Naive thymus-derived CD4-positive, alpha-beta T cell (primary cell): ENCODE results near the gene ASIP. TPM values are rescaled to one million over a fixed set of nuclear protein-coding genes. Genes with fewer than 3 reads are reported as not detected.

Source experiments
- ATAC-seq: fragments of 150-1000 bp; cut with Tn5 transposase; 2 replicates; pipeline ENCODE4 v1.10.0; 2021; ENCODE audit warnings: mild to moderate bottlenecking, moderate library complexity
- CTCF ChIA-PET: fragments of 350-600 bp; sonication (Branson Sonifier 250); formaldehyde crosslinking; loops from one replicate; lab custom pipeline; 2021; ENCODE audit warnings: antibody characterized with exemption; lab: Charles Lee
- POLR2A ChIA-PET: fragments of 350-600 bp; sonication (Branson Sonifier 250); formaldehyde crosslinking; loops from one replicate; lab custom pipeline; 2021; ENCODE audit warnings: antibody characterized with exemption, inconsistent platforms; lab: Charles Lee
- DNase-seq, 9 donors: peaks; one replicate each; pipeline versions ENCODE4 v3.0.0 to v3.0.0-alpha.2; 2020 to 2022; ENCODE audit warnings: mixed read lengths in 1 of 9
- H3K27ac ChIP-seq: one replicate; pipeline ENCODE4 v1.7.0; 2013; ENCODE audit warnings: mild to moderate bottlenecking, low read depth, low read length, moderate library complexity
- H3K27me3 ChIP-seq, 2 donors: one replicate each; pipeline ENCODE4 v1.7.0; 2013; ENCODE audit warnings: low read length in 2 of 2, mild to moderate bottlenecking in 2 of 2, moderate library complexity in 2 of 2; ENCODE audit not compliant: control insufficient read depth in 2 of 2, insufficient read depth in 2 of 2
- H3K36me3 ChIP-seq, 3 experiments: 1 replicate in 2 of 3; 2 replicates in 1 of 3; pipeline ENCODE4 v1.7.0; 2013; ENCODE audit warnings: low read length in 3 of 3, mild to moderate bottlenecking in 3 of 3, moderate library complexity in 1 of 3; ENCODE audit not compliant: insufficient read depth in 3 of 3, control insufficient read depth in 2 of 3
- H3K4me1 ChIP-seq, 2 donors: one replicate each; pipeline ENCODE4 v1.7.0; 2013; ENCODE audit warnings: low read length in 2 of 2, mild to moderate bottlenecking in 2 of 2, moderate library complexity in 1 of 2; ENCODE audit not compliant: control insufficient read depth in 2 of 2, insufficient read depth in 2 of 2
- H3K4me3 ChIP-seq: 2 replicates; pipeline ENCODE4 v1.7.0; 2013; ENCODE audit warnings: mild to moderate bottlenecking, low read length
- H3K9me3 ChIP-seq, 3 experiments: 1 replicate in 2 of 3; 2 replicates in 1 of 3; pipeline ENCODE4 v1.7.0; 2013; ENCODE audit warnings: low read length in 3 of 3; ENCODE audit not compliant: control insufficient read depth in 2 of 3
- H3K27ac Mint-ChIP-seq, 9 donors: one replicate each; pipeline ENCODE4 v1.8.0; 2020 to 2022; ENCODE audit warnings: mixed read lengths in 9 of 9, mild to moderate bottlenecking in 8 of 9, moderate library complexity in 5 of 9, inconsistent platforms in 2 of 9
- H3K27me3 Mint-ChIP-seq, 5 donors: one replicate each; pipeline ENCODE4 v1.8.0; 2021 to 2022; ENCODE audit warnings: mixed read lengths in 5 of 5, mild to moderate bottlenecking in 1 of 5
- H3K36me3 Mint-ChIP-seq, 5 donors: one replicate each; pipeline ENCODE4 v1.8.0; 2020 to 2022; ENCODE audit warnings: mixed read lengths in 5 of 5, mild to moderate bottlenecking in 3 of 5, inconsistent platforms in 1 of 5
- H3K4me1 Mint-ChIP-seq, 7 donors: one replicate each; pipeline ENCODE4 v1.8.0; 2020 to 2022; ENCODE audit warnings: mixed read lengths in 7 of 7, mild to moderate bottlenecking in 3 of 7, inconsistent platforms in 1 of 7
- H3K4me3 Mint-ChIP-seq, 10 donors: one replicate each; pipeline ENCODE4 v1.8.0; 2020 to 2022; ENCODE audit warnings: mild to moderate bottlenecking in 10 of 10, mixed read lengths in 10 of 10, moderate library complexity in 6 of 10, inconsistent platforms in 2 of 10
- H3K9me3 Mint-ChIP-seq, 11 donors: one replicate each; pipeline ENCODE4 v1.8.0; 2020 to 2022; ENCODE audit warnings: mixed read lengths in 11 of 11, mild to moderate bottlenecking in 4 of 11, inconsistent platforms in 1 of 11, moderate library complexity in 1 of 11
- intact Hi-C, 2 donors: fragments of 100-400 bp; cut with micrococcal nuclease; formaldehyde crosslinking; loops; one replicate each; pipeline ENCODE4 v1.15.1; 2023
- polyA plus RNA-seq, 2 donors: library from polyadenylated mRNA; unstranded; fragments of 300-500 nt; fragmentation: Illumina TruSeq; gene quantifications; one replicate each; pipeline ENCODE4 v1.2.3, GENCODE V29; 2021
- total RNA-seq, 6 experiments: library from RNA in 5 of 6; stranded (reverse) in 5 of 6; gene quantifications; 1 replicate in 5 of 6; 2 replicates in 1 of 6; pipeline ENCODE4 v1.2.3 and lab custom pipeline; 2021 to 2026

Gene ASIP
- total and polyA plus RNA-seq, 7 experiments from 2014 or later: not detected

GRCh38 chr20:34301587-34302311 is 60.5 kb downstream of the ASIP start:
- Mint-ChIP-seq H3K27me3 (no peaks in the 10 kb centered on the region), H3K4me1 (peaks cover 0 to 32% (median 14%) of the 10 kb centered on the region in 7 donors), H3K4me3 (peak overlapping the region; percentile 80 to 92 (median 86)), H3K9me3 (no peaks in the 10 kb centered on the region), H3K36me3 (peaks cover 0 to 4% (median 0%) of the 10 kb centered on the region in 5 donors), H3K27ac (peak overlapping the region in 7 of 9 donors; percentile 55 to 93 (median 84))
- DNase-seq: no peak
- intact Hi-C loops: loop anchor here (2.0 to 5.0 kb wide), 6 partner anchors 111 to 1944 kb away; partner anchors contain the start of genes ASXL1 (in 1 of the 2), EDEM2 (in 1 of the 2), ERGIC3 (in 1 of the 2) and NCOA6 (in 1 of the 2)
- ChIA-PET CTCF (interaction anchor here (4.2 kb wide), 1 partner anchor 11 kb away, joined by 22 read pairs; no protein-coding TSS in a partner anchor), POLR2A (interaction anchor here (0.8 to 2.5 kb wide), 4 partner anchors 63 to 308 kb away, joined by 4 to 16 read pairs (median 4); partner anchors contain the start of genes DYNLRB1, EIF2S2 and RALY)
- H3K27ac ChIP-seq: peak overlapping the region; percentile 87
- no peaks in the 10 kb centered on the region for H3K9me3 ChIP-seq
- no peaks in the 10 kb centered on the region for H3K27me3 ChIP-seq
- H3K36me3 ChIP-seq: peaks cover 0 to 3% (median 0%) of the 10 kb centered on the region in 3 experiments
- no peak for ATAC-seq
- H3K4me1 ChIP-seq: peaks cover 3 to 6% of the 10 kb centered on the region in 2 donors
- peak overlapping the region; percentile 91 for H3K4me3 ChIP-seq

GRCh38 chr20:34302312-34302722 is 61.1 kb downstream of the ASIP start:
- ChIA-PET POLR2A (interaction anchor here (0.8 to 2.5 kb wide), 7 partner anchors 11 to 401 kb away, joined by 3 to 16 read pairs (median 4); partner anchors contain the start of genes DYNLRB1, EIF2S2, RALY and TP53INP2), CTCF (interaction anchor here (0.5 to 4.2 kb wide), 2 partner anchors 11 to 373 kb away, joined by 4 to 22 read pairs; no protein-coding TSS in a partner anchor)
- intact Hi-C loops: loop anchor here (2.0 to 5.0 kb wide), 6 partner anchors 112 to 1945 kb away; partner anchors contain the start of genes ASXL1 (in 1 of the 2), EDEM2 (in 1 of the 2), ERGIC3 (in 1 of the 2) and NCOA6 (in 1 of the 2)
- Histone ChIP-seq H3K27ac (peak overlapping the region; percentile 87), H3K36me3 (peaks cover 0 to 3% (median 0%) of the 10 kb centered on the region in 3 experiments), H3K9me3 (no peaks in the 10 kb centered on the region), H3K27me3 (no peaks in the 10 kb centered on the region), H3K4me1 (peaks cover 3 to 6% of the 10 kb centered on the region in 2 donors), H3K4me3 (peak overlapping the region; percentile 91)
- peak overlapping the region; percentile 55 to 93 (median 85) for H3K27ac Mint-ChIP-seq
- DNase-seq: no peak
- peaks cover 0 to 29% (median 14%) of the 10 kb centered on the region in 7 donors for H3K4me1 Mint-ChIP-seq
- H3K9me3 Mint-ChIP-seq: no peaks in the 10 kb centered on the region
- peaks cover 0 to 4% (median 0%) of the 10 kb centered on the region in 5 donors for H3K36me3 Mint-ChIP-seq
- ATAC-seq: no peak
- H3K4me3 Mint-ChIP-seq: peak overlapping the region; percentile 80 to 92 (median 86)
- no peaks in the 10 kb centered on the region for H3K27me3 Mint-ChIP-seq

DNA sequence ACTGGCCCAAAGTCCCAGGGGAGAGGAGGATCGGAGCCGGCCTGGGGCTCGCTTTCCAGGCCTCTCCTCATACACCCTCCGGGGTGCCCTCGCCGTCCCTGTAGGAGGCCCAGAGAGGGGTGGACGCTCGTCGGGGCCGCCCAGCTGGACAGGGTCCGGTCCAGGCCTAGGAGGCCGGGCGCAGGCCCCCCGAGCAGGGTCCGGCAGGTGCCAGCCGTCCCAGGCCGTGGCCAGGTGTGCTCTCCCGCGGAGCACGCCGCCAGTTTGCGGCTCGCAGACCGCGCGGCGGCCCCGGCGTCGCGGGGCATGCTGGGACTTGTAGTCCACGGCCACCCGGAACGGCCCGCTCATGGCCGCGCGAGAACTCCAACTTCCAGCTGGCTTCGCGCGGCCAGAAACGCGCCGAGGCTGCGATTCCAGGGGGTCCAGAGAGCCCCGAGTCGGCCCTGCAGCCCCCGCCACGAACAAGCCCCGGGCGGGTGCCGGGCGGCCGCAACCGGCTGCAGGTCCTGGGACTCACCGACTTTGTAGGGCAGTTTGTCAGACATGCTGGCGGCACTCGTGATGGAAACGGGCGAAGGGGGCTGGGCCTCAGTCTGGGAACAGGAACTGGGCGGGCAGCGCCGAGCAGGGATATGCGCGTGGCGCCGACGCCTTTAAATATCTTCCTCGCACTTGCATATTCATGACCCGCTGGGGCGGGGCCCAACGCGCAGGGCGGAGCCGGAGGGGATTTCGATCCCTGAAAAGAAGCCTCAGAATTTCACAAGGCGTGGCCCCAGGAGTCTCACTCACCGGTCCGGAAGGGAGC is 61.7 kb downstream of the ASIP start, which contains the start of gene AHCY:
AHCY (minus strand) TSS at position 633 of the 811 bp plus-strand sequence; CDS start at position 548, 85 bp downstream.
- peaks cover 0 to 27% (median 14%) of the 10 kb centered on the region in 7 donors for H3K4me1 Mint-ChIP-seq
- H3K36me3 Mint-ChIP-seq: peaks cover 0 to 3% (median 0%) of the 10 kb centered on the region in 5 donors
- POLR2A ChIA-PET: interaction anchor here (0.8 to 2.5 kb wide), 7 partner anchors 10 to 401 kb away, joined by 3 to 16 read pairs (median 4); partner anchors contain the start of genes DYNLRB1, EIF2S2, RALY and TP53INP2
- H3K9me3 ChIP-seq: no peaks in the 10 kb centered on the region
- ATAC-seq (peak; percentile 96), DNase-seq (peak; percentile 84 to 95 (median 92))
- H3K4me3 ChIP-seq: peak within 1 kb of the TSS; percentile 91
- no peaks in the 10 kb centered on the region for H3K27me3 ChIP-seq
- H3K4me1 ChIP-seq: peaks cover 3 to 6% of the 10 kb centered on the region in 2 donors
- CTCF ChIA-PET: interaction anchor here (0.5 to 4.2 kb wide), 2 partner anchors 10 to 372 kb away, joined by 4 to 22 read pairs; no protein-coding TSS in a partner anchor
- H3K4me3 Mint-ChIP-seq: peak within 1 kb of the TSS; percentile 90 to 96 (median 91)
- H3K9me3 Mint-ChIP-seq: no peaks in the 10 kb centered on the region
- peaks cover 0 to 2% (median 0%) of the 10 kb centered on the region in 5 donors for H3K27me3 Mint-ChIP-seq
- intact Hi-C loops: loop anchor here (1.0 to 5.0 kb wide), 19 partner anchors 9 to 1946 kb away; partner anchors contain the start of genes ITCH (in 2 of the 2), MAP1LC3A (in 2 of the 2), NCOA6 (in 2 of the 2) and ACSS2 (in 1 of the 2)
- H3K27ac Mint-ChIP-seq: peak within 1 kb of the TSS; percentile 89 to 95 (median 93)
- peak within 1 kb of the TSS; percentile 87 for H3K27ac ChIP-seq
- H3K36me3 ChIP-seq: peaks cover 0 to 3% (median 0%) of the 10 kb centered on the region in 3 experiments

DNA sequence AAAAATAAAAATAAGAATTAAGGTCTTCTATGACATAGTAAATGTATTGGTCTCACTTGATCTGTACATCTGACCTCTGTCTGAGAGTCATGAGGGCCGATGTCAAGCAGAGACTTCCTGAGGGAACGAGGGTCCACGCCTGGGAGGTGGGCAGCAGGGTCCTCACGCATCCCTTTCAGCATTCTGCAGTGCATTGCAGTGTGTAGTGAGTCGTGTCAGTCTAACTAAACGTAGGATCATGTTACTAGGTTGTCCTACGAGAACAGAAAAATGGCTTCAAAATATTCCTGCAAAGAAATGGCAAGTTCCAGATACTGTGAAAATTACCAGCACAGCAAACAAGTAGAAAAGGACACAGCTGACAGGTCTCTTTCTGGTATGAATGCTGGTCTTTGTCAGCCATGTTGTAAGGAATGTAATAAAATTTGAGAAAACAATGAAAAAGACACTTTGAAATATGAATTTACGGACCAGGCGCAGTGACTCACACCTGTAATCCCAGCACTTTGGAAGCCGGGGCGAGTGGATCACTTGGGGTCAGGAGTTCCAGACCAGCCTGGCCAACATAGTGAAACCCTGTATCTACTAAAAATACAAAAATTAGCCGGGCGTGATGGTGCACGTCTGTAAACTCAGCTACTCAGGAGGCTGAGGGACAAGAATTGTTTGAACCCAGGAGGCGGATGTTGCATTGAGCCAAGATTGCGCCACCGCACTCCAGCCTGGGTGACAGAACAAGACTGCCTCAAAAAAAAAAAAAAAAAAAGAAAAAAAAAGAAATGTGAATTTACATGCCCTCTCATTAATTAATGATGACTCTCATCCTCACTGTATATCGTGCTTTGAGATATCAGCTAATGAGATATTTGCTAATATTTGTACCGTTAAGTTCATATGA is 64.4 kb downstream of the ASIP start:
- POLR2A ChIA-PET: interaction anchor here (0.7 kb wide), 1 partner anchor 227 kb away, joined by 3 read pairs; no protein-coding TSS in a partner anchor
- H3K27me3 Mint-ChIP-seq: peaks cover 0 to 8% (median 0%) of the 10 kb centered on the region in 5 donors
- H3K27ac Mint-ChIP-seq: no peak overlapping the region

GRCh38 chr20:34309691-34310090 is 68.5 kb downstream of the ASIP start:
- ATAC-seq (no peak), DNase-seq (no peak)
- H3K36me3 ChIP-seq: no peaks in the 10 kb centered on the region
- H3K4me1 ChIP-seq: peaks cover 0 to 6% of the 10 kb centered on the region in 2 donors
- H3K4me3 ChIP-seq: no peak overlapping the region
- no peak overlapping the region for H3K27ac ChIP-seq
- no peaks in the 10 kb centered on the region for H3K9me3 Mint-ChIP-seq
- peaks cover 0 to 27% (median 9%) of the 10 kb centered on the region in 5 donors for H3K27me3 Mint-ChIP-seq
- ChIA-PET CTCF (interaction anchor here (0.6 kb wide), 1 partner anchor 460 kb away, joined by 3 read pairs; no protein-coding TSS in a partner anchor), POLR2A (no interaction called here)
- peaks cover 0 to 10% of the 10 kb centered on the region in 2 donors for H3K27me3 ChIP-seq
- no peaks in the 10 kb centered on the region for H3K9me3 ChIP-seq
- peaks cover 0 to 14% (median 5%) of the 10 kb centered on the region in 7 donors for H3K4me1 Mint-ChIP-seq
- no peaks in the 10 kb centered on the region for H3K36me3 Mint-ChIP-seq
- no peak overlapping the region for H3K27ac Mint-ChIP-seq
- intact Hi-C loops: loop anchor here in 1 of 2 donors (5.0 kb wide), 1 partner anchor 228 kb away; no protein-coding TSS in a partner anchor
- no peak overlapping the region for H3K4me3 Mint-ChIP-seq

More for the DNA sequence above, 64.4 kb downstream of the ASIP start:
- H3K27me3 ChIP-seq: no peaks in the 10 kb centered on the region
- Mint-ChIP-seq H3K9me3 (no peaks in the 10 kb centered on the region), H3K4me3 (peak overlapping the region in 2 of 10 donors; percentile 12 to 25), H3K4me1 (peaks cover 0 to 27% (median 14%) of the 10 kb centered on the region in 7 donors), H3K36me3 (peaks cover 0 to 3% (median 0%) of the 10 kb centered on the region in 5 donors)
- no peak overlapping the region for H3K27ac ChIP-seq
- intact Hi-C loops: no loop called here
- no peak overlapping the region for H3K4me3 ChIP-seq
- ATAC-seq (no peak), DNase-seq (no peak)
- no peaks in the 10 kb centered on the region for H3K9me3 ChIP-seq
- CTCF ChIA-PET: interaction anchor here (0.6 kb wide), 1 partner anchor 787 kb away, joined by 4 read pairs; the partner anchor contains the start of gene TRPC4AP
- peaks cover 0 to 3% (median 0%) of the 10 kb centered on the region in 3 experiments for H3K36me3 ChIP-seq
- peaks cover 3 to 6% of the 10 kb centered on the region in 2 donors for H3K4me1 ChIP-seq
